NOMO-1 treated with DMSO at 0.1 percent for 48 hours (cell line): ENCODE data around the gene KLHL21.
"Not testable (repeated sequence)": the region's sequence is repeated elsewhere in the genome, so short reads cannot be mapped to it uniquely, and the experiment has no call there.

Experiments
- DNase-seq: peaks from one replicate; lab custom pipeline; 2025; ENCODE audit not compliant: unreplicated experiment; lab: John Stamatoyannopoulos, UW

KLHL21 gene

GRCh38 chr1:6600410-6601048, 2.1 kb downstream of the KLHL21 start:
- DNase-seq: peak; percentile 5

- DNase-seq: not testable (repeated sequence)
Measured at GRCh38 chr1:6599991-6600390, 2.7 kb downstream of the KLHL21 start.

GRCh38 chr1:6599141-6599975, 3.3 kb downstream of the KLHL21 start:
- peak; percentile 80 for DNase-seq

GRCh38 chr1:6597777-6598131, 4.9 kb downstream of the KLHL21 start:
- no peak for DNase-seq

- no peak for DNase-seq
Measured at GRCh38 chr1:6596886-6597776, 5.5 kb downstream of the KLHL21 start.

- DNase-seq: no peak
Measured at GRCh38 chr1:6596351-6596750, 6.3 kb downstream of the KLHL21 start.

- no peak for DNase-seq
Measured at GRCh38 chr1:6594977-6595740, 7.5 kb downstream of the KLHL21 start.

GRCh38 chr1:6593810-6594209, 8.9 kb downstream of the KLHL21 start:
- no peak for DNase-seq

GRCh38 chr1:6592865-6593593, 9.6 kb downstream of the KLHL21 start:
- DNase-seq: no peak

GRCh38 chr1:6592441-6592840, 10.2 kb downstream of the KLHL21 start:
- no peak for DNase-seq

GRCh38 chr1:6591644-6592043, 11.0 kb downstream of the KLHL21 start:
- no peak for DNase-seq

- DNase-seq: peak; percentile 61
Measured at GRCh38 chr1:6591222-6591621, 11.4 kb downstream of the KLHL21 start.

- no peak for DNase-seq
Measured at GRCh38 chr1:6590046-6590445, 12.6 kb downstream of the KLHL21 start.

GRCh38 chr1:6588893-6589520, 13.7 kb downstream of the KLHL21 start:
- DNase-seq: no peak

- no peak for DNase-seq
Measured at GRCh38 chr1:6588128-6588892, 14.4 kb downstream of the KLHL21 start.

- no peak for DNase-seq
Measured at GRCh38 chr1:6587261-6588005, 15.2 kb downstream of the KLHL21 start.

GRCh38 chr1:6586404-6586816, 16.3 kb downstream of the KLHL21 start:
- DNase-seq: no peak

GRCh38 chr1:6585841-6586240, 16.8 kb downstream of the KLHL21 start:
- no peak for DNase-seq
